Measurements from ENCODE around the gene MYO1H.

GRCh38 chr12:109492371-109492770 is 144.7 kb downstream of the MYO1H start:
- TF ChIP-seq, protein P1, sequence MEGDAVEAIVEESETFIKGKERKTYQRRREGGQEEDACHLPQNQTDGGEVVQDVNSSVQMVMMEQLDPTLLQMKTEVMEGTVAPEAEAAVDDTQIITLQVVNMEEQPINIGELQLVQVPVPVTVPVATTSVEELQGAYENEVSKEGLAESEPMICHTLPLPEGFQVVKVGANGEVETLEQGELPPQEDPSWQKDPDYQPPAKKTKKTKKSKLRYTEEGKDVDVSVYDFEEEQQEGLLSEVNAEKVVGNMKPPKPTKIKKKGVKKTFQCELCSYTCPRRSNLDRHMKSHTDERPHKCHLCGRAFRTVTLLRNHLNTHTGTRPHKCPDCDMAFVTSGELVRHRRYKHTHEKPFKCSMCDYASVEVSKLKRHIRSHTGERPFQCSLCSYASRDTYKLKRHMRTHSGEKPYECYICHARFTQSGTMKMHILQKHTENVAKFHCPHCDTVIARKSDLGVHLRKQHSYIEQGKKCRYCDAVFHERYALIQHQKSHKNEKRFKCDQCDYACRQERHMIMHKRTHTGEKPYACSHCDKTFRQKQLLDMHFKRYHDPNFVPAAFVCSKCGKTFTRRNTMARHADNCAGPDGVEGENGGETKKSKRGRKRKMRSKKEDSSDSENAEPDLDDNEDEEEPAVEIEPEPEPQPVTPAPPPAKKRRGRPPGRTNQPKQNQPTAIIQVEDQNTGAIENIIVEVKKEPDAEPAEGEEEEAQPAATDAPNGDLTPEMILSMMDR (IDR thresholded peaks at IDR 0.05), result no peak
- TF ChIP-seq POLR2A (IDR thresholded peaks at IDR 0.05), result no peak
